Fibroblast of villous mesenchyme (primary cell): ENCODE data around the gene BHLHE40. TPM values are rescaled to one million over a fixed set of nuclear protein-coding genes. Genes with fewer than 3 reads are reported as not detected.

Experiments
- DNase-seq: peaks from one replicate; pipeline ENCODE4 v3.0.0-alpha.2; 2010; ENCODE audit warnings: low read depth
- H3K4me3 ChIP-seq: 2 replicates; pipeline ENCODE4 v1.5.1; 2011; ENCODE audit warnings: low read depth, mild to moderate bottlenecking, low read length
- CTCF ChIP-seq: IDR thresholded peaks from 2 replicates; pipeline ENCODE4 v1.5.1; 2012; ENCODE audit warnings: low read depth, mild to moderate bottlenecking, low read length; ENCODE audit not compliant: insufficient read depth
- total RNA-seq: library from RNA; depleted of rRNA; stranded (reverse); fragments of >200 nt; gene quantifications from 2 replicates; pipeline ENCODE4 v1.2.3, GENCODE V29; 2012

BHLHE40 gene
- total RNA-seq, 1 donor, result 53.5 TPM

- TF ChIP-seq CTCF, result no peak
- H3K4me3 ChIP-seq, result no peak overlapping the region
- peak; percentile 86 for DNase-seq
Measured at GRCh38 chr3:4994823-4995499, 15.7 kb downstream of the BHLHE40 start.

DNA sequence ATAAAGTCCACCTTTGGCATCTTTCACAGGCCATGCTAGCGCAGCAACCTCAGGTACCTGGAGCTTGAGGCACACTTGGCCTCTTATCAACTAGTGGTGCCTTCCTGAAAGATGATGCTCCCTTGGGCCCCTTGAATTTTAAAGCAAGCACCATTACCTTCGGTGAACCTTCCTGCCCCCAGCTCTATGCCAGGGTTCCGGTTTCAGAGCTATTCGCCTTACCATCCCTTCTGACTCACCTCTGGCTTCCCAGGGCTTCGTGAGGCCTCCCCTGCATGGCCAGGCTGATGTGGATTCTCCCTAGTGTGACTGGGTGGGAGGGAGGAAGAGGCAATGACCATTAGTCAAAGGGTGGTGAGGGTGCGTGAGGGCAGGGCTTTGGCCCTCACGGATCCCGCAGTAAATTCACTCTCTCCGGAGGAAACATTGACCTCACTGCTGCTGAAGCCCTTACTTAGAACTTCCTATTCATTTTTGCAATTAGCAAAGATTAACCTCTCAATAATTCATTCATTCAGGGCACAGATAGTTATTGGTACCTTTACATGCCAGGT is 16.3 kb downstream of the BHLHE40 start:
- no peak for DNase-seq
- TF ChIP-seq CTCF, result no peak
- no peak overlapping the region for H3K4me3 ChIP-seq

DNA sequence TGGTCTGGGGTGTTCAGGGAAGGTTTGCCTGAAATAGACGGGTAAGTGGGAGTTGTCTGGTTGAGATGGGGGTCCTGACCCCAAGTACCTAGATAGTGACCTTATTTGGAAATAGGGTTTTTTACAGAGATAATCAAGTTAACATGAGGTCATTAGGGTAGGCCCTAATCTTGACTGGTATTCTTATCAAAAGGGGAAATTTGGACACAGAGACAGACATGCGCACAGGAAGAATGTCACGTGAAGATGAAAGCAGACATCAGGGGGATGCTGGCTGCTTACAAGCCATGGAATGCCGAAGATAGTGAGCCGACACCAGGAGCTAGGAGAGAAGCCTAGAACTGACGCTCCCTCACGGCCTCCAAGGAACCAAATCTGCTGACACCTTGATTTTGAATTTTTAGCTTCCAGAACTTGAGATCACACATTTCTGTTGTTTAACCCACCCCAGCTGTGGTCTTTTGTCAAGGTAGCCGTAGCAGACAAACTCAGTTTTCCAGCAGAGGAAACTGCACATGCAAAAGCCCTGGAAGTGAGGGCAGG is 17.1 kb downstream of the BHLHE40 start:
- DNase-seq, result no peak
- no peak overlapping the region for H3K4me3 ChIP-seq
- no peak for TF ChIP-seq CTCF

DNA sequence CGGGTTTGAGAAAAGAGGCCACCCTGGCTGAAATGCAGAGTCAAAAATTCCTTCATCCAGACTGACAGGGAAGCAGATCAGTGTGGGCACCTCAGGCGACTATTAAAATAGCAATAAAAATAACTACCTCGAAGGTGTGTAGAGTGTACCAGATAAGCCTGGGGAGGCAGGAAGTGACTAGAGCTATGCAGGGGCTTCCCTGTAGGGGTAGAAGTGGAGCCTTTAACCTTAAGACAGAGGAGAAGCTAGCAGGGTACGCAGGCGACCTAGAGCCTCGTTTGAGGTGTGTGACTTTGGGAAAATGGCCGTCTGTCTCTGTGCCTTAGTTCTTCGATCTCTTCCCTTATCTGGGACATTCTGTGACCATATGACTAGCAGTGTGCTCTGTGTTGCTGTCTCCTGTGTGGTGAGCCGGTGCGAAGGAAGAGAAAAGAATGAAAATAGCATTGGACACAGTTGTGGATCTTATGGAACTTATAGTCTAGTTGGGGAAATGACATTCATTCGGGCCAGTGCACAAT is 17.6 kb downstream of the BHLHE40 start:
- H3K4me3 ChIP-seq, result no peak overlapping the region
- TF ChIP-seq CTCF, result no peak
- no peak for DNase-seq

DNA sequence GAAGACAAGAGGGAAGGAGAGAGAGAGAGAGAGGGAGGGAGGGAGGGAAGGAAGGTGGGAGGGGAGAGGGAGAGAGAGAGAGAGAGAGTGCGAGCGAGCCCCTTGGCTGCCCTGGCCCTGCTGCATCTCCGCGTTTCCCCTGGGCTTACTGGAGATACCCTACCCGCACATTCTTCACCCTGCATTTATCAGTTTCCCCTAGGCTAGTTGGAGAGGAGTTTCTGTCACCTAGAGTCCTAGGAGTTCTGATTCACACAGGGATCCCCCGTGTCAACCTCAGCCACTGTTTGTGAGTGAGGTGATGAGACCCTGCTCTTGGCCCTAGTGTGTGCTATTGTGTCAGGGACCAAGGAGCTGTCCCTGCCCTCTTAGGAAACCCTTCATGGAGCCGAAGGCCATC is 18.7 kb downstream of the BHLHE40 start:
- no peak for DNase-seq
- H3K4me3 ChIP-seq, result no peak overlapping the region
- TF ChIP-seq CTCF, result no peak

DNA sequence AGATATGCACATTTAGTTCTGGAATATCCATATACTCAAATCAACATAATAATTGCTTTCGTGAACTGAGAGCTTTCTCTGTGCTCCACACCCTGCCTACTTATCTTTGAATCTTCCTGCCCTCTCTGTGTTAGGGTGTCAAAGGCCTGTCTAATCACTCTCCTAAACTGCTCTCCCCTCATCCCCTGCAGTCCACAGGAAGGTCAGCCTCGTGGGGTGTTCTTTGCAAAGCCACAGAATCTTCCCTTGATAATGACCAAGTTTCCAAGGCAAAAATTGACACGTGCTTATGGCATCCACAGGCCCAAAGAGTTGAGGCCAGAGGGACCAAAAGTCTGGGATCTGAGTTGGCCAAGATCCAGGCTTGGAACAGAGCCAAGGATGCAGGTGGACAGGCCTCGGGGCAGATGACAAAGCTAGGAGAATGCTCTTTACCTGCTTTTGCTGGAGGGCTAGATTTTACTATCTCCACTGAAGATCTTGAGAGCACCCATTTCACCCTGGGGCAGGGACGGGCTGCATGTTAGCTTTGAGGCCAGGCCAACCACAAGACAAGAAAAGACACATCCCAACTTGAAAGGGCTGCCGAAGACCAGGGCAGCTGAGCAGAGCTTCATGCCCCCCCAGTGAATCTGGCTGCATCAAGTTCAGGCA is 20.4 kb downstream of the BHLHE40 start:
- no peak for TF ChIP-seq CTCF
- no peak for DNase-seq
- H3K4me3 ChIP-seq, result no peak overlapping the region
